MV-4-11 (cell line): ENCODE results near the gene HOXB4.
A peak's percentile ranks its signal among the peaks of the same experiment; 100 is the strongest.

Experiments used
- DNase-seq: peaks from one replicate; lab custom pipeline; 2025; lab: John Stamatoyannopoulos, UW

Gene HOXB4

GRCh38 chr17:48601539-48602425 is 23.6 kb upstream of the HOXB4 start:
- DNase-seq: no peak

- DNase-seq: no peak
Measured at GRCh38 chr17:48601207-48601538, 23.0 kb upstream of the HOXB4 start.

GRCh38 chr17:48600244-48601098 is 22.3 kb upstream of the HOXB4 start:
- DNase-seq: no peak

- DNase-seq: no peak
Measured at GRCh38 chr17:48599354-48599753, 21.2 kb upstream of the HOXB4 start.

GRCh38 chr17:48598736-48599135 is 20.6 kb upstream of the HOXB4 start:
- DNase-seq: no peak

GRCh38 chr17:48597778-48598631 is 19.9 kb upstream of the HOXB4 start:
- peak; percentile 35 for DNase-seq

- DNase-seq: no peak
Measured at GRCh38 chr17:48597528-48597777, 19.3 kb upstream of the HOXB4 start.

- DNase-seq: no peak
Measured at GRCh38 chr17:48596735-48597527, 18.8 kb upstream of the HOXB4 start.

- no peak for DNase-seq
Measured at GRCh38 chr17:48596000-48596734, 18.0 kb upstream of the HOXB4 start.

GRCh38 chr17:48595278-48595999 is 17.3 kb upstream of the HOXB4 start:
- no peak for DNase-seq

GRCh38 chr17:48594538-48595277 is 16.6 kb upstream of the HOXB4 start:
- DNase-seq: no peak

GRCh38 chr17:48593840-48594537 is 15.8 kb upstream of the HOXB4 start:
- peak; percentile 46 for DNase-seq

- no peak for DNase-seq
Measured at GRCh38 chr17:48593126-48593829, 15.1 kb upstream of the HOXB4 start, which contains the start of gene HOXB5. HOXB5 (minus strand) TSS chr17:48593779; CDS start chr17:48593682, 97 bp downstream.

- DNase-seq: no peak
Measured at GRCh38 chr17:48592577-48592976, 14.4 kb upstream of the HOXB4 start.

- no peak for DNase-seq
Measured at GRCh38 chr17:48592057-48592514, 13.9 kb upstream of the HOXB4 start.

- no peak for DNase-seq
Measured at GRCh38 chr17:48591255-48592056, 13.3 kb upstream of the HOXB4 start.

- no peak for DNase-seq
Measured at GRCh38 chr17:48590607-48591161, 12.5 kb upstream of the HOXB4 start.
